ENCODE results near the gene EDAR.

Gene EDAR

GRCh38 chr2:108908713-108909070, 80.3 kb downstream of the EDAR start:
- DNase-seq (ENCODE audit: low read depth), result no peak

- DNase-seq (ENCODE audit: low read depth), result no peak
These were observed 81.0 kb downstream of the EDAR start for GRCh38 chr2:108907822-108908712.

- DNase-seq (ENCODE audit: low read depth), result no peak
These were observed 82.5 kb downstream of the EDAR start for GRCh38 chr2:108906403-108907077.

- no peak for DNase-seq (ENCODE audit: low read depth)
These were observed 83.1 kb downstream of the EDAR start for GRCh38 chr2:108905906-108906305.

- no peak for DNase-seq (ENCODE audit: low read depth)
These were observed 83.8 kb downstream of the EDAR start for GRCh38 chr2:108905176-108905575.

- no peak for DNase-seq (ENCODE audit: low read depth)
These were observed 84.3 kb downstream of the EDAR start for GRCh38 chr2:108904680-108905079.

- DNase-seq (ENCODE audit: low read depth), result no peak
These were observed 90.5 kb downstream of the EDAR start for GRCh38 chr2:108898315-108899082.

GRCh38 chr2:108896741-108897140, 92.3 kb downstream of the EDAR start:
- no peak for DNase-seq (ENCODE audit: low read depth)

- DNase-seq (ENCODE audit: low read depth), result no peak
These were observed 93.8 kb downstream of the EDAR start for GRCh38 chr2:108895188-108895587.

GRCh38 chr2:108894766-108895165, 94.3 kb downstream of the EDAR start:
- no peak for DNase-seq (ENCODE audit: low read depth)

GRCh38 chr2:108893277-108893676, 95.7 kb downstream of the EDAR start:
- no peak for DNase-seq (ENCODE audit: low read depth)

GRCh38 chr2:108889907-108890306, 99.1 kb downstream of the EDAR start:
- no peak for DNase-seq (ENCODE audit: low read depth)

GRCh38 chr2:108884619-108885018, 104.4 kb downstream of the EDAR start:
- DNase-seq (ENCODE audit: low read depth), result no peak

- no peak for DNase-seq (ENCODE audit: low read depth)
These were observed 110.7 kb downstream of the EDAR start for GRCh38 chr2:108878276-108878675.

GRCh38 chr2:108877506-108877905, 111.5 kb downstream of the EDAR start:
- no peak for DNase-seq (ENCODE audit: low read depth)

- no peak for DNase-seq (ENCODE audit: low read depth)
These were observed 118.9 kb downstream of the EDAR start for GRCh38 chr2:108870069-108870644.

GRCh38 chr2:108869542-108869941, 119.5 kb downstream of the EDAR start:
- DNase-seq (ENCODE audit: low read depth), result no peak

- no peak for DNase-seq (ENCODE audit: low read depth)
These were observed 120.1 kb downstream of the EDAR start for GRCh38 chr2:108868911-108869310.

- DNase-seq (ENCODE audit: low read depth), result no peak
These were observed 123.0 kb downstream of the EDAR start for GRCh38 chr2:108866041-108866440.

- no peak for DNase-seq (ENCODE audit: low read depth)
These were observed 130.1 kb downstream of the EDAR start for GRCh38 chr2:108858894-108859293.

- DNase-seq (ENCODE audit: low read depth), result peak; percentile 1
These were observed 133.8 kb downstream of the EDAR start for GRCh38 chr2:108855194-108855593.

GRCh38 chr2:108854484-108854883, 134.5 kb downstream of the EDAR start:
- no peak for DNase-seq (ENCODE audit: low read depth)
